B cell (primary cell): Measurements from ENCODE around the gene PRRG2. TPM values are rescaled to one million over a fixed set of nuclear protein-coding genes. Genes with fewer than 3 reads are reported as not detected.
A peak's percentile ranks its signal among the peaks of the same experiment; 100 is the strongest.

Experiments used
- ATAC-seq: fragments of 200-7000 bp; cut with Tn5 transposase; one replicate; pipeline ENCODE4 v1.10.0; 2021; ENCODE audit warnings: low read depth, mild to moderate bottlenecking, moderate number of reproducible peaks, moderate library complexity
- CTCF ChIA-PET: fragments of 350-600 bp; sonication (Branson Sonifier 250); formaldehyde crosslinking; loops from one replicate; lab custom pipeline; 2021; ENCODE audit warnings: antibody characterized with exemption, inconsistent platforms; lab: Charles Lee
- POLR2A ChIA-PET: fragments of 350-600 bp; sonication (Branson Sonifier 250); formaldehyde crosslinking; loops from one replicate; lab custom pipeline; 2021; ENCODE audit warnings: antibody characterized with exemption; lab: Charles Lee
- DNase-seq: peaks from one replicate; pipeline ENCODE4 v3.0.0; 2013
- H2AFZ ChIP-seq: 2 replicates; pipeline ENCODE4 v1.6.1; 2012; ENCODE audit warnings: mild to moderate bottlenecking, low read depth, low read length; ENCODE audit not compliant: insufficient read depth, poor library complexity, severe bottlenecking
- H3K27ac ChIP-seq, 2 donors: 1 replicate in 1 of 2; 2 replicates in 1 of 2; pipeline ENCODE4 v1.5.1; 2012 to 2013; ENCODE audit warnings: low read length in 2 of 2, mild to moderate bottlenecking in 2 of 2, moderate library complexity in 1 of 2
- H3K27me3 ChIP-seq, 4 experiments: fragments of 200-600 bp in 1 of 4; sonication (generic) in 1 of 4; replicated peaks in 1 of 4; 1 replicate in 2 of 4; 2 replicates in 2 of 4; pipeline versions ENCODE4 v1.6.1 to v1.7.0; 2013 to 2016; ENCODE audit warnings: low read length in 3 of 4, mild to moderate bottlenecking in 2 of 4, mixed read lengths in 1 of 4, moderate library complexity in 1 of 4; ENCODE audit not compliant: insufficient read depth in 4 of 4, control insufficient read depth in 3 of 4; ENCODE audit errors: control extremely low read depth in 1 of 4
- H3K36me3 ChIP-seq, 2 experiments: replicated peaks in 1 of 2; 1 replicate in 1 of 2; 2 replicates in 1 of 2; pipeline versions ENCODE4 v1.6.1 to v1.7.1; 2013; ENCODE audit warnings: low read length in 1 of 2; ENCODE audit not compliant: insufficient read depth in 2 of 2, control insufficient read depth in 1 of 2; ENCODE audit errors: control extremely low read depth in 1 of 2, extremely low read depth in 1 of 2
- H3K4me1 ChIP-seq, 2 donors: fragments of 200-600 bp in 1 of 2; sonication (generic) in 1 of 2; 1 replicate in 1 of 2; 2 replicates in 1 of 2; pipeline versions ENCODE4 v1.5.1 to v1.6.1; 2013 to 2017; ENCODE audit warnings: low read length in 2 of 2; ENCODE audit not compliant: control insufficient read depth in 2 of 2, insufficient read depth in 2 of 2
- H3K4me2 ChIP-seq: replicated peaks from 2 replicates; pipeline ENCODE3; 2012; ENCODE audit warnings: mild to moderate bottlenecking, low read depth, low read length; ENCODE audit not compliant: poor library complexity, severe bottlenecking
- H3K4me3 ChIP-seq, 5 experiments: fragments of 200-600 bp in 1 of 5; sonication (generic) in 1 of 5; 1 replicate in 3 of 5; 2 replicates in 2 of 5; pipeline versions ENCODE4 v1.5.1 to v1.7.0; 2011 to 2016; ENCODE audit warnings: low read length in 4 of 5, mild to moderate bottlenecking in 4 of 5, low read depth in 2 of 5, control low read depth in 1 of 5, moderate library complexity in 1 of 5; ENCODE audit not compliant: insufficient read depth in 1 of 5; ENCODE audit errors: control extremely low read depth in 1 of 5, extremely low read depth in 1 of 5
- H3K79me2 ChIP-seq: fragments of 200-600 bp; sonication (generic); one replicate; pipeline ENCODE4 v1.6.0; 2016; ENCODE audit warnings: low read length; ENCODE audit not compliant: control insufficient read depth, insufficient read depth
- H3K9ac ChIP-seq: fragments of 200-600 bp; sonication (generic); 2 replicates; pipeline ENCODE4 v1.6.1; 2017; ENCODE audit warnings: mild to moderate bottlenecking, low read length, moderate library complexity
- H3K9me3 ChIP-seq, 3 donors: one replicate each; pipeline versions ENCODE4 v1.6.1 to v1.7.1; 2013; ENCODE audit warnings: low read length in 2 of 3; ENCODE audit not compliant: control insufficient read depth in 2 of 3, insufficient read depth in 1 of 3; ENCODE audit errors: control extremely low read depth in 1 of 3
- H4K20me1 ChIP-seq: 2 replicates; pipeline ENCODE4 v1.6.0; 2012; ENCODE audit warnings: mild to moderate bottlenecking, low read length; ENCODE audit not compliant: insufficient read depth, control insufficient read depth, poor library complexity, severe bottlenecking
- H3K27ac Mint-ChIP-seq: one replicate; pipeline ENCODE4 v1.8.0; 2021; ENCODE audit warnings: mixed read lengths
- H3K27me3 Mint-ChIP-seq: one replicate; pipeline ENCODE4 v1.8.0; 2021; ENCODE audit warnings: mixed read lengths
- H3K4me1 Mint-ChIP-seq: one replicate; pipeline ENCODE4 v1.8.0; 2021; ENCODE audit warnings: mixed read lengths
- H3K4me3 Mint-ChIP-seq: one replicate; pipeline ENCODE4 v1.8.0; 2021; ENCODE audit warnings: mixed read lengths
- H3K9me3 Mint-ChIP-seq: one replicate; pipeline ENCODE4 v1.8.0; 2022; ENCODE audit warnings: mixed read lengths; ENCODE audit not compliant: insufficient read depth
- EZH2 ChIP-seq: IDR thresholded peaks from 2 replicates; pipeline ENCODE4 v1.6.1; 2012; ENCODE audit warnings: borderline replicate concordance, low read depth, mild to moderate bottlenecking, moderate library complexity, low read length; ENCODE audit not compliant: insufficient read depth, poor library complexity, severe bottlenecking
- WGBS: methylation state at CpG from one replicate; pipeline ENCODE4 v1.1.5; 2013; ENCODE audit warnings: missing lambda C conversion rate; ENCODE audit not compliant: insufficient coverage; 5-methylcytosine and 5-hydroxymethylcytosine counted together
- intact Hi-C: fragments of 100-400 bp; cut with micrococcal nuclease; formaldehyde crosslinking; loops from one replicate; pipeline ENCODE4 v1.10.0; 2022
- polyA plus RNA-seq: library from polyadenylated mRNA; depleted of rRNA; stranded (reverse); fragments of >200 nt; gene quantifications from 2 replicates; pipeline ENCODE4 v1.2.3, GENCODE V29; 2012
- total RNA-seq, 2 donors: library from RNA; stranded (reverse); fragments of 120-200 nt in 1 of 2; gene quantifications; 1 replicate in 1 of 2; 2 replicates in 1 of 2; pipeline versions ENCODE4 v1.2.3 to v1.2.4, GENCODE V29; 2013 to 2022
- TF ChIP-seq, protein P1 (sequence below): fragments of 200-600 bp; IDR thresholded peaks from one replicate; pipeline ENCODE4 v1.8.0; 2022; ENCODE audit warnings: antibody characterized with exemption, mild to moderate bottlenecking

The PRRG2 gene
- total and polyA plus RNA-seq, 2 donors (not counting 1 experiment from before 2014, with no cell fraction given) = 1.1 to 4.4 TPM

DNA sequence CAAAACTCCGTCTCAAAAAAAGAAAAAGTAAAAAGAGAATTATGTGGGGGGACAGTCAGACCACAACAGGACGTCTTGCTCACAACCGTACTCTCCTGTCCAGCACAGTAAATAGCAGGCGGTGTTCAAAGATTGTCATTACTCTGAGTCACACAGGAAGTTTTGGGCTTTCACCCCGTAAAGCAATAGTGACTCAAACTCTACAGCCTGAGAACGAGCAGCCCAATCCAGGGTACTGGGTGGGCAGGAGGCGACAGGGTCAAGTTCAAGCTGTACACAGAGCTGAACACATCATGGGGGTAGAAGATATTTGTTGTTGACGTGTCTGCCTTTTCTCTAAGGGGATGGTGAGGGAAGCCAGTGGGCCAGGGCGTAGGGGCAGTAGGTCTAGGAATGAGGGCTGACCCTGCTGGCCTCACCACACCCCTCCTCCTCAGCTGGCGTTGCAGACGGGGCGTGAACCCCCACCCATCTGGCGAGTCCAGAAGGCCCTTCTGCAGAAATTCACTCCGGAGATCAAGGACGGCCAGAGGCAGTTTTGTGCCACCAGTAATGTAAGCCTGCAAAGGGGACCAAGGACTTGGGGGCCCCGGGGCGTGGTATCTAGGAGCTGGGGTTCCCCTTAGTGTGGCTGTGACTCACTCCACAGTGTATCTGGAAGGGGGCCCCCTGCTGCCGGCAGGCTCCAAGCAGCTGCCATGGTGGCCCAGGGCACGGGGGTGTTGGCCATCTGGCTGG lies 33.1 kb downstream of the PRRG2 start:
- Mint-ChIP-seq H3K9me3 (no peaks in the 10 kb centered on the region), H3K4me1 (peaks cover 9% of the 10 kb centered on the region), H3K4me3 (peak overlapping the region; percentile 32), H3K27me3 (no peaks in the 10 kb centered on the region), H3K27ac (peak overlapping the region; percentile 70)
- Histone ChIP-seq H3K27ac (no peak overlapping the region), H3K4me3 (no peak overlapping the region), H3K27me3 (no peaks in the 10 kb centered on the region), H3K9me3 (peaks cover 0 to 11% (median 0%) of the 10 kb centered on the region in 3 donors), H3K4me1 (no peaks in the 10 kb centered on the region), H3K4me2 (no peak overlapping the region), H3K9ac (no peak overlapping the region), H3K79me2 (peaks cover 65% of the 10 kb centered on the region), H3K36me3 (peaks cover 11 to 73% of the 10 kb centered on the region in 2 experiments), H4K20me1 (peaks cover 83% of the 10 kb centered on the region), H2AFZ (no peak overlapping the region)
- ATAC-seq (no peak), DNase-seq (no peak)
- TF ChIP-seq, protein P1, sequence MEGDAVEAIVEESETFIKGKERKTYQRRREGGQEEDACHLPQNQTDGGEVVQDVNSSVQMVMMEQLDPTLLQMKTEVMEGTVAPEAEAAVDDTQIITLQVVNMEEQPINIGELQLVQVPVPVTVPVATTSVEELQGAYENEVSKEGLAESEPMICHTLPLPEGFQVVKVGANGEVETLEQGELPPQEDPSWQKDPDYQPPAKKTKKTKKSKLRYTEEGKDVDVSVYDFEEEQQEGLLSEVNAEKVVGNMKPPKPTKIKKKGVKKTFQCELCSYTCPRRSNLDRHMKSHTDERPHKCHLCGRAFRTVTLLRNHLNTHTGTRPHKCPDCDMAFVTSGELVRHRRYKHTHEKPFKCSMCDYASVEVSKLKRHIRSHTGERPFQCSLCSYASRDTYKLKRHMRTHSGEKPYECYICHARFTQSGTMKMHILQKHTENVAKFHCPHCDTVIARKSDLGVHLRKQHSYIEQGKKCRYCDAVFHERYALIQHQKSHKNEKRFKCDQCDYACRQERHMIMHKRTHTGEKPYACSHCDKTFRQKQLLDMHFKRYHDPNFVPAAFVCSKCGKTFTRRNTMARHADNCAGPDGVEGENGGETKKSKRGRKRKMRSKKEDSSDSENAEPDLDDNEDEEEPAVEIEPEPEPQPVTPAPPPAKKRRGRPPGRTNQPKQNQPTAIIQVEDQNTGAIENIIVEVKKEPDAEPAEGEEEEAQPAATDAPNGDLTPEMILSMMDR = no peak
- TF ChIP-seq EZH2 = no peak
- ChIA-PET POLR2A (no interaction called here), CTCF (no interaction called here)
- intact Hi-C loops = no loop called here
- 88% methylated on average over 16 of the region's 19 CpGs for WGBS

- H2AFZ ChIP-seq = no peak overlapping the region
- H3K9ac ChIP-seq = no peak overlapping the region
- H3K4me3 ChIP-seq = no peak overlapping the region
- TF ChIP-seq, protein P1 = no peak
- TF ChIP-seq EZH2 = no peak
- Mint-ChIP-seq H3K4me3 (no peak overlapping the region), H3K27ac (no peak overlapping the region), H3K4me1 (peaks cover 9% of the 10 kb centered on the region), H3K9me3 (no peaks in the 10 kb centered on the region), H3K27me3 (no peaks in the 10 kb centered on the region)
- no peaks in the 10 kb centered on the region for H3K4me1 ChIP-seq
- no peaks in the 10 kb centered on the region for H3K27me3 ChIP-seq
- 98% methylated on average over 20 of the region's 23 CpGs for WGBS
- no peak overlapping the region for H3K4me2 ChIP-seq
- ATAC-seq = no peak
- peaks cover 11 to 75% of the 10 kb centered on the region in 2 experiments for H3K36me3 ChIP-seq
- intact Hi-C loops = no loop called here
- H4K20me1 ChIP-seq = peaks cover 79% of the 10 kb centered on the region
- CTCF ChIA-PET = no interaction called here
- H3K27ac ChIP-seq = no peak overlapping the region
- POLR2A ChIA-PET = no interaction called here
- H3K79me2 ChIP-seq = peaks cover 58% of the 10 kb centered on the region
- no peak for DNase-seq
- peaks cover 0 to 11% (median 0%) of the 10 kb centered on the region in 3 donors for H3K9me3 ChIP-seq
These were observed 34.7 kb downstream of the PRRG2 start for GRCh38 chr19:49615861-49616260.
